Omental fat pad (tissue), 4 donors: ENCODE results near the gene LURAP1L. TPM values are rescaled to one million over a fixed set of nuclear protein-coding genes. Genes with fewer than 3 reads are reported as not detected.

ENCODE experiments used
- ATAC-seq: fragments of 150-250 bp; one replicate; pipeline ENCODE4 v1.9.1; 2016; ENCODE audit warnings: mild to moderate bottlenecking, moderate library complexity; ENCODE audit not compliant: low FRiP score
- DNase-seq: peaks from one replicate; pipeline ENCODE4 v3.0.0-alpha.2; 2019; ENCODE audit warnings: low spot score
- CTCF ChIP-seq, 3 donors: fragments of 450-650 bp; IDR thresholded peaks; one replicate each; pipeline ENCODE4 v1.5.1; 2016 to 2017; ENCODE audit warnings: antibody characterized with exemption in 3 of 3, mild to moderate bottlenecking in 3 of 3, moderate library complexity in 2 of 3
- total RNA-seq, 4 donors: library from RNA; depleted of rRNA; stranded (reverse); fragments of >200 nt; gene quantifications; one replicate each; pipeline ENCODE4 v1.1.0, GENCODE V29; 2016

The LURAP1L gene
- total RNA-seq, 4 donors from 2014 or later: 7.6 to 23.3 (median 12.5) TPM

- TF ChIP-seq CTCF (IDR thresholded peaks at IDR 0.05): no peak
- DNase-seq (no peak), ATAC-seq (no peak)
Measured at GRCh38 chr9:12739014-12739652, 35.7 kb upstream of the LURAP1L start.

- TF ChIP-seq CTCF (IDR thresholded peaks at IDR 0.05): no peak
- DNase-seq: no peak
- no peak for ATAC-seq
Measured at GRCh38 chr9:12740845-12741244, 34.0 kb upstream of the LURAP1L start.

GRCh38 chr9:12748016-12748415 lies 26.8 kb upstream of the LURAP1L start:
- no peak for DNase-seq
- ATAC-seq: no peak

GRCh38 chr9:12748954-12749353 lies 25.9 kb upstream of the LURAP1L start:
- no peak for DNase-seq
- TF ChIP-seq CTCF (IDR thresholded peaks at IDR 0.05): no peak
- no peak for ATAC-seq

More at GRCh38 chr9:12748016-12748415, 26.8 kb upstream of the LURAP1L start:
- no peak for TF ChIP-seq CTCF (IDR thresholded peaks at IDR 0.05)

- DNase-seq (no peak), ATAC-seq (no peak)
- TF ChIP-seq CTCF (IDR thresholded peaks at IDR 0.05): no peak
Measured at GRCh38 chr9:12753931-12754330, 20.9 kb upstream of the LURAP1L start.

- no peak for ATAC-seq
Measured at GRCh38 chr9:12759761-12760160, 15.1 kb upstream of the LURAP1L start.

More at GRCh38 chr9:12759761-12760160, 15.1 kb upstream of the LURAP1L start:
- DNase-seq: no peak
- no peak for TF ChIP-seq CTCF (IDR thresholded peaks at IDR 0.05)
